DMS79 treated with DMSO at 0.1 percent for 48 hours (cell line): ENCODE measurements around the gene LRP8.
A peak's percentile ranks its signal among the peaks of the same experiment; 100 is the strongest.
"Not testable (repeated sequence)": the region's sequence is repeated elsewhere in the genome, so short reads cannot be mapped to it uniquely, and the experiment has no call there.

Experiments used
- DNase-seq: peaks from one replicate; lab custom pipeline; 2025; lab: John Stamatoyannopoulos, UW

The LRP8 gene

GRCh38 chr1:53210352-53210751 is 117.5 kb downstream of the LRP8 start:
- no peak for DNase-seq

GRCh38 chr1:53207726-53208125 is 120.1 kb downstream of the LRP8 start:
- DNase-seq = no peak

- DNase-seq = no peak
These were observed 121.0 kb downstream of the LRP8 start for GRCh38 chr1:53206735-53207379.

GRCh38 chr1:53206083-53206685 is 121.7 kb downstream of the LRP8 start:
- DNase-seq = not testable (repeated sequence)

- DNase-seq = not testable (repeated sequence)
These were observed 122.4 kb downstream of the LRP8 start for GRCh38 chr1:53205496-53205895.

GRCh38 chr1:53203466-53203865 is 124.4 kb downstream of the LRP8 start:
- DNase-seq = no peak

GRCh38 chr1:53198241-53198651 is 129.6 kb downstream of the LRP8 start:
- no peak for DNase-seq

GRCh38 chr1:53197291-53198200 is 130.3 kb downstream of the LRP8 start:
- DNase-seq = no peak

GRCh38 chr1:53196485-53197290 is 131.2 kb downstream of the LRP8 start, which contains the start of gene CPT2:
Gene CPT2, plus strand, starts transcription at chr1:53196824. Its CDS starts 120 bp downstream, at chr1:53196944.
- DNase-seq = peak; percentile 88

GRCh38 chr1:53196017-53196484 is 131.8 kb downstream of the LRP8 start:
- DNase-seq = no peak

- DNase-seq = no peak
These were observed 132.4 kb downstream of the LRP8 start for GRCh38 chr1:53195246-53196016.
